ENCODE results near the gene PLPPR2.

GRCh38 chr19:11349171-11349570 lies 6.1 kb upstream of the PLPPR2 start:
- TF ChIP-seq CTCF (IDR thresholded peaks at IDR 0.05 in 8 of 11, conservative IDR thresholded peaks at IDR 0.05 in 3 of 11) (no peak), POLR2A (IDR thresholded peaks at IDR 0.05) (no peak)
